Fibroblast of the aortic adventitia (primary cell): ENCODE measurements around the gene DMD. TPM values are rescaled to one million over a fixed set of nuclear protein-coding genes. Genes with fewer than 3 reads are reported as not detected.
A peak's percentile ranks its signal among the peaks of the same experiment; 100 is the strongest.

Experiments used
- DNase-seq: peaks from one replicate; pipeline ENCODE4 v3.0.0-alpha.2; 2010; ENCODE audit warnings: low read depth
- H3K4me3 ChIP-seq: 2 replicates; pipeline ENCODE4 v1.5.1; 2011; ENCODE audit warnings: low read depth, mild to moderate bottlenecking, control low read depth, low read length, moderate library complexity
- CTCF ChIP-seq: IDR thresholded peaks from 2 replicates; pipeline ENCODE4 v1.5.1; 2011; ENCODE audit warnings: mild to moderate bottlenecking, low read length, control low read depth, inconsistent platforms; ENCODE audit not compliant: insufficient read depth
- total RNA-seq: library from RNA; depleted of rRNA; stranded (reverse); fragments of >200 nt; gene quantifications from 2 replicates; pipeline ENCODE4 v1.2.3, GENCODE V29; 2012; ENCODE audit warnings: low replicate concordance

The DMD gene
- total RNA-seq, 1 donor: 10.3 TPM

GRCh38 chrX:31228415-31228832 is 1982.9 kb downstream of the DMD start:
- no peak overlapping the region for H3K4me3 ChIP-seq
- TF ChIP-seq CTCF: no peak
- DNase-seq: peak; percentile 43

- no peak overlapping the region for H3K4me3 ChIP-seq
- no peak for TF ChIP-seq CTCF
- DNase-seq: peak; percentile 32
These were observed 1984.1 kb downstream of the DMD start for GRCh38 chrX:31227250-31227649.

- H3K4me3 ChIP-seq: no peak overlapping the region
- TF ChIP-seq CTCF: no peak
- no peak for DNase-seq
These were observed 1985.5 kb downstream of the DMD start for GRCh38 chrX:31225819-31226218.

- no peak for DNase-seq
- no peak for TF ChIP-seq CTCF
- no peak overlapping the region for H3K4me3 ChIP-seq
These were observed 1986.9 kb downstream of the DMD start for GRCh38 chrX:31224381-31225012.

GRCh38 chrX:31223817-31224216 is 1987.5 kb downstream of the DMD start:
- TF ChIP-seq CTCF: no peak
- no peak overlapping the region for H3K4me3 ChIP-seq
- DNase-seq: peak; percentile 15

GRCh38 chrX:31222946-31223345 is 1988.4 kb downstream of the DMD start:
- H3K4me3 ChIP-seq: no peak overlapping the region
- TF ChIP-seq CTCF: no peak
- DNase-seq: no peak

- no peak for TF ChIP-seq CTCF
- no peak overlapping the region for H3K4me3 ChIP-seq
- no peak for DNase-seq
These were observed 1992.2 kb downstream of the DMD start for GRCh38 chrX:31219174-31219573.
